Fibroblast of mammary gland (primary cell): ENCODE data around the gene B3GNT5.

Experiments used
- DNase-seq: peaks from one replicate; pipeline ENCODE4 v3.0.0-alpha.2; 2010; ENCODE audit warnings: low read depth
- H3K4me3 ChIP-seq: 2 replicates; pipeline ENCODE4 v1.5.1; 2011; ENCODE audit warnings: low read depth, mild to moderate bottlenecking, low read length, moderate library complexity; ENCODE audit not compliant: control insufficient read depth
- CTCF ChIP-seq: conservative IDR thresholded peaks from 2 replicates; pipeline ENCODE4 v1.5.1; 2011; ENCODE audit warnings: low read depth, low read length, inconsistent platforms; ENCODE audit not compliant: control insufficient read depth, insufficient read depth

Gene B3GNT5

GRCh38 chr3:183270344-183270743 is 17.3 kb downstream of the B3GNT5 start:
- TF ChIP-seq CTCF, result no peak
- DNase-seq, result no peak
- H3K4me3 ChIP-seq, result no peak overlapping the region

GRCh38 chr3:183272142-183272541 is 19.1 kb downstream of the B3GNT5 start:
- no peak for DNase-seq

GRCh38 chr3:183272791-183273190 is 19.7 kb downstream of the B3GNT5 start:
- no peak overlapping the region for H3K4me3 ChIP-seq
- DNase-seq, result no peak
- no peak for TF ChIP-seq CTCF

More at GRCh38 chr3:183272142-183272541, 19.1 kb downstream of the B3GNT5 start:
- H3K4me3 ChIP-seq, result no peak overlapping the region
- no peak for TF ChIP-seq CTCF

- no peak for TF ChIP-seq CTCF
- H3K4me3 ChIP-seq, result no peak overlapping the region
- peak; percentile 62 for DNase-seq
These were observed 21.6 kb downstream of the B3GNT5 start for GRCh38 chr3:183274609-183275008.

GRCh38 chr3:183275418-183275817 is 22.4 kb downstream of the B3GNT5 start:
- DNase-seq, result peak; percentile 83
- no peak for TF ChIP-seq CTCF
- no peak overlapping the region for H3K4me3 ChIP-seq

- DNase-seq, result no peak
These were observed 22.9 kb downstream of the B3GNT5 start for GRCh38 chr3:183275937-183276336.

More at GRCh38 chr3:183275937-183276336, 22.9 kb downstream of the B3GNT5 start:
- H3K4me3 ChIP-seq, result no peak overlapping the region
- TF ChIP-seq CTCF, result no peak
